ENCODE measurements around the gene DOCK10. TPM values are rescaled to one million over a fixed set of nuclear protein-coding genes. Genes with fewer than 3 reads are reported as not detected.

Gene DOCK10
- total and polyA plus RNA-seq, 9 of the 15 experiments (the other 6 are each of a cell fraction or from before 2014, with no cell fraction given) = 0.01 to 0.87 (median 0.18) TPM

DNA sequence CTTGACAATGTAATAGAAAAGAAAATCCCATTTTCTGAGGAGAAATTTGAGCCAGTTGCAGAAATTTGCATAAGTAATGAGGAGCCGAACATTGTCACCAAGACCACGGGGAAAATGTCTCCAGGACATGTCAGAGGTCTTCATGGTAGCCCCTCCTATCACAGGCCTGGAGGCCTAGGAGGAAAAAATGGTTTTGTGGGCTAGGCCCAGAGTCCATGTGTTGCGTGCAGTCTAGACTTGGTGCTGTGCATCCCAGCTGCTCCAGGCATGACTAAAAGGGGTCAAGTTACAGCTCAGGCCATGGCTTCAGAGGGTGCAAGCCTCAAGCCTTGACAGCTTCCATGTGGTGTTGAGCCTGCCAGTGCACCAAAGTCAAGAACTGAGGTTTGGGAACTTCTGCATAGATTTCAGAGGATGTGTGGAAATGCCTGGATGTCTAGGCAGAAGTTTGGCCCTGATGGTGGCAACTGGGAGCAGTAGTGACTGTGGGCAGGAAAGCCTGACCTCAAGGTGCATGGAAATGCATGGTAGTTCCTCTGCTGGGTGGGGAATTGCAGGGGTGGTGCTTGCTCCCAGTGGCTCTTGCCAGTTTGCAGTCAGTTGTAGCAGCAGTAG, 284.2 kb downstream of the DOCK10 start:
- Histone ChIP-seq H3K9ac (ENCODE audit: insufficient read depth in 1 of 2, low read depth in 2 of 2, low read length in 2 of 2) (no peak overlapping the region), H3K9me1 (ENCODE audit: control insufficient read depth, insufficient read depth, low read length) (no peaks in the 10 kb centered on the region), H4K20me1 (replicated peaks; ENCODE audit: control insufficient read depth, insufficient read depth, low read length) (no peaks in the 10 kb centered on the region), H3K79me2 (ENCODE audit: control insufficient read depth, insufficient read depth, low read length) (no peaks in the 10 kb centered on the region), H3K4me3 (no peak overlapping the region), H3K36me3 (ENCODE audit: control insufficient read depth, insufficient read depth, low read length) (no peaks in the 10 kb centered on the region), H3K4me2 (ENCODE audit: insufficient read depth, low read length) (no peak overlapping the region), H3K27ac (ENCODE audit: extremely low read depth, low read depth, low read length) (no peak overlapping the region), H3K9me3 (replicated peaks; ENCODE audit: control insufficient read depth, insufficient read depth, low read depth, low read length) (no peaks in the 10 kb centered on the region), H2AFZ (ENCODE audit: low read depth, low read length) (no peak overlapping the region), H3K27me3 (ENCODE audit: control insufficient read depth in 2 of 2, insufficient read depth in 2 of 2, low read length in 2 of 2) (no peaks in the 10 kb centered on the region), H3K4me1 (replicated peaks in 1 of 2; ENCODE audit: control insufficient read depth in 2 of 2, insufficient read depth in 2 of 2, low read length in 2 of 2) (no peaks in the 10 kb centered on the region)
- POLR2A ChIA-PET = no interaction called here
- CTCF ChIA-PET (ENCODE audit: low intra/inter-chr PET ratio) = no interaction called here
- TF ChIP-seq DACH1 (IDR thresholded peaks at IDR 0.05; ENCODE audit: partially characterized antibody) (no peak), NFE2 (IDR thresholded peaks at IDR 0.05; ENCODE audit: low read depth) (no peak), ZFP36 (IDR thresholded peaks at IDR 0.05; ENCODE audit: low read depth, low read length, partially characterized antibody) (peak; percentile 69)
- TF ChIP-seq, protein P1, sequence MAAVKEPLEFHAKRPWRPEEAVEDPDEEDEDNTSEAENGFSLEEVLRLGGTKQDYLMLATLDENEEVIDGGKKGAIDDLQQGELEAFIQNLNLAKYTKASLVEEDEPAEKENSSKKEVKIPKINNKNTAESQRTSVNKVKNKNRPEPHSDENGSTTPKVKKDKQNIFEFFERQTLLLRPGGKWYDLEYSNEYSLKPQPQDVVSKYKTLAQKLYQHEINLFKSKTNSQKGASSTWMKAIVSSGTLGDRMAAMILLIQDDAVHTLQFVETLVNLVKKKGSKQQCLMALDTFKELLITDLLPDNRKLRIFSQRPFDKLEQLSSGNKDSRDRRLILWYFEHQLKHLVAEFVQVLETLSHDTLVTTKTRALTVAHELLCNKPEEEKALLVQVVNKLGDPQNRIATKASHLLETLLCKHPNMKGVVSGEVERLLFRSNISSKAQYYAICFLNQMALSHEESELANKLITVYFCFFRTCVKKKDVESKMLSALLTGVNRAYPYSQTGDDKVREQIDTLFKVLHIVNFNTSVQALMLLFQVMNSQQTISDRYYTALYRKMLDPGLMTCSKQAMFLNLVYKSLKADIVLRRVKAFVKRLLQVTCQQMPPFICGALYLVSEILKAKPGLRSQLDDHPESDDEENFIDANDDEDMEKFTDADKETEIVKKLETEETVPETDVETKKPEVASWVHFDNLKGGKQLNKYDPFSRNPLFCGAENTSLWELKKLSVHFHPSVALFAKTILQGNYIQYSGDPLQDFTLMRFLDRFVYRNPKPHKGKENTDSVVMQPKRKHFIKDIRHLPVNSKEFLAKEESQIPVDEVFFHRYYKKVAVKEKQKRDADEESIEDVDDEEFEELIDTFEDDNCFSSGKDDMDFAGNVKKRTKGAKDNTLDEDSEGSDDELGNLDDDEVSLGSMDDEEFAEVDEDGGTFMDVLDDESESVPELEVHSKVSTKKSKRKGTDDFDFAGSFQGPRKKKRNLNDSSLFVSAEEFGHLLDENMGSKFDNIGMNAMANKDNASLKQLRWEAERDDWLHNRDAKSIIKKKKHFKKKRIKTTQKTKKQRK (IDR thresholded peaks at IDR 0.05; ENCODE audit: borderline replicate concordance, low read depth, low read length) = 0 out of 2 replicates have a peak, but pooled peaks have one; percentile 28
- DNase-seq (ENCODE audit: extremely low read depth in 1 of 4, low spot score in 3 of 4) (no peak), FAIRE-seq (no peak), ATAC-seq (no peak)
- intact Hi-C loops (cut with micrococcal nuclease) = no loop called here
- BruUV-seq (replicated peaks) = no TSS peak
- in situ Hi-C loops (cut with MboI) = no loop called here
- WGBS (ENCODE audit: insufficient coverage, low coverage, missing lambda C conversion rate) = 0% methylated on average over 3 of the region's 3 CpGs

Measured in K562 (cell line).